Dermis microvascular lymphatic vessel endothelial cell (primary cell): ENCODE results near the gene CITED1. TPM values are rescaled to one million over a fixed set of nuclear protein-coding genes. Genes with fewer than 3 reads are reported as not detected.

Source experiments
- DNase-seq, 2 donors: peaks; one replicate each; pipeline versions ENCODE4 v3.0.0 to v3.0.0-alpha.2; 2010; ENCODE audit warnings: low read depth in 2 of 2
- total RNA-seq: library from RNA; depleted of rRNA; stranded (reverse); fragments of >200 nt; gene quantifications from 2 replicates; pipeline ENCODE4 v1.2.1, GENCODE V29; 2014

CITED1 gene
- total RNA-seq, 1 donor from 2014 or later, result 0.13 TPM

- peak; percentile 10 to 51 for DNase-seq
Observed at GRCh38 chrX:72308566-72309296, 3.0 kb upstream of the CITED1 start.

- DNase-seq, result no peak
Observed at GRCh38 chrX:72308209-72308565, 2.5 kb upstream of the CITED1 start.

- DNase-seq, result no peak
Observed at GRCh38 chrX:72307646-72308051, 1.9 kb upstream of the CITED1 start.

GRCh38 chrX:72306851-72307645 lies 1.3 kb upstream of the CITED1 start:
- peak; percentile 24 to 73 for DNase-seq

- no peak for DNase-seq
Observed at GRCh38 chrX:72306085-72306801, 529 bp upstream of the CITED1 start.

GRCh38 chrX:72304877-72305276 lies 837 bp downstream of the CITED1 start:
- peak in 1 of 2 donors; percentile 8 for DNase-seq

- no peak for DNase-seq
Observed at GRCh38 chrX:72301781-72302180, 3.9 kb downstream of the CITED1 start.

GRCh38 chrX:72299891-72300630 lies 5.7 kb downstream of the CITED1 start:
- no peak for DNase-seq

GRCh38 chrX:72297953-72298730 lies 7.6 kb downstream of the CITED1 start:
- DNase-seq, result peak in 1 of 2 donors; percentile 40

GRCh38 chrX:72296991-72297390 lies 8.7 kb downstream of the CITED1 start:
- DNase-seq, result no peak

GRCh38 chrX:72295745-72296144 lies 10.0 kb downstream of the CITED1 start:
- DNase-seq, result no peak

- no peak for DNase-seq
Observed at GRCh38 chrX:72294497-72294896, 11.2 kb downstream of the CITED1 start.

GRCh38 chrX:72282302-72282701 lies 23.4 kb downstream of the CITED1 start:
- DNase-seq, result no peak

- DNase-seq, result no peak
Observed at GRCh38 chrX:72280321-72280845, 25.3 kb downstream of the CITED1 start.

GRCh38 chrX:72276478-72276953 lies 29.2 kb downstream of the CITED1 start:
- DNase-seq, result no peak

GRCh38 chrX:72274526-72274925 lies 31.2 kb downstream of the CITED1 start:
- DNase-seq, result no peak

- DNase-seq, result no peak
Observed at GRCh38 chrX:72273718-72274117, 32.0 kb downstream of the CITED1 start.

- peak in 1 of 2 donors; percentile 7 for DNase-seq
Observed at GRCh38 chrX:72272868-72273267, 32.8 kb downstream of the CITED1 start.

- DNase-seq, result no peak
Observed at GRCh38 chrX:72271812-72272211, 33.9 kb downstream of the CITED1 start.

GRCh38 chrX:72271091-72271788 lies 34.5 kb downstream of the CITED1 start:
- DNase-seq, result no peak
